ENCODE data around the gene CEP89.

The CEP89 gene

GRCh38 chr19:32831611-32832010, 140.1 kb downstream of the CEP89 start:
- DNase-seq, result no peak

GRCh38 chr19:32830231-32831014, 141.3 kb downstream of the CEP89 start:
- DNase-seq, result no peak

GRCh38 chr19:32829345-32829896, 142.3 kb downstream of the CEP89 start:
- DNase-seq, result no peak

- peak; percentile 29 for DNase-seq
Observed at GRCh38 chr19:32828643-32829344, 143.0 kb downstream of the CEP89 start.

- DNase-seq, result no peak
Observed at GRCh38 chr19:32828139-32828538, 143.6 kb downstream of the CEP89 start.
